Measurements from ENCODE around the gene RPL5.

Gene RPL5

GRCh38 chr1:92881391-92881790 lies 49.6 kb downstream of the RPL5 start:
- Histone ChIP-seq H3K4me1 (ENCODE audit: control insufficient read depth in 1 of 2, insufficient read depth in 2 of 2, low read length in 2 of 2) (peaks cover 0 to 6% of the 10 kb centered on the region in 2 donors), H3K4me3 (ENCODE audit: low read depth in 1 of 2, low read length in 2 of 2) (no peak overlapping the region), H3K27me3 (ENCODE audit: low read depth, low read length) (no peaks in the 10 kb centered on the region), H3K27ac (ENCODE audit: low read length) (no peak overlapping the region), H3K36me3 (ENCODE audit: control insufficient read depth in 1 of 2, insufficient read depth in 2 of 2, low read length in 2 of 2) (no peaks in the 10 kb centered on the region), H3K9me3 (ENCODE audit: control insufficient read depth in 1 of 2, low read length in 2 of 2) (no peaks in the 10 kb centered on the region)

- Histone ChIP-seq H3K36me3 (ENCODE audit: control insufficient read depth in 1 of 2, insufficient read depth in 2 of 2, low read length in 2 of 2) (no peaks in the 10 kb centered on the region), H3K27ac (ENCODE audit: low read length) (no peak overlapping the region), H3K4me1 (ENCODE audit: control insufficient read depth in 1 of 2, insufficient read depth in 2 of 2, low read length in 2 of 2) (no peaks in the 10 kb centered on the region)
These were observed 51.0 kb downstream of the RPL5 start for GRCh38 chr1:92882819-92883218.

GRCh38 chr1:92883297-92883696 lies 51.5 kb downstream of the RPL5 start:
- Histone ChIP-seq H3K27ac (ENCODE audit: low read length) (no peak overlapping the region), H3K9me3 (ENCODE audit: control insufficient read depth in 1 of 2, low read length in 2 of 2) (no peaks in the 10 kb centered on the region)

More at GRCh38 chr1:92882819-92883218, 51.0 kb downstream of the RPL5 start:
- Histone ChIP-seq H3K4me3 (ENCODE audit: low read depth in 1 of 2, low read length in 2 of 2) (no peak overlapping the region), H3K27me3 (ENCODE audit: low read depth, low read length) (no peaks in the 10 kb centered on the region), H3K9me3 (ENCODE audit: control insufficient read depth in 1 of 2, low read length in 2 of 2) (no peaks in the 10 kb centered on the region)

GRCh38 chr1:92884195-92884594 lies 52.4 kb downstream of the RPL5 start:
- Histone ChIP-seq H3K27me3 (ENCODE audit: low read depth, low read length) (no peaks in the 10 kb centered on the region), H3K4me3 (ENCODE audit: low read depth in 1 of 2, low read length in 2 of 2) (no peak overlapping the region), H3K36me3 (ENCODE audit: control insufficient read depth in 1 of 2, insufficient read depth in 2 of 2, low read length in 2 of 2) (no peaks in the 10 kb centered on the region), H3K27ac (ENCODE audit: low read length) (no peak overlapping the region), H3K4me1 (ENCODE audit: control insufficient read depth in 1 of 2, insufficient read depth in 2 of 2, low read length in 2 of 2) (no peaks in the 10 kb centered on the region), H3K9me3 (ENCODE audit: control insufficient read depth in 1 of 2, low read length in 2 of 2) (no peaks in the 10 kb centered on the region)

More at GRCh38 chr1:92883297-92883696, 51.5 kb downstream of the RPL5 start:
- no peak overlapping the region for H3K4me3 ChIP-seq (ENCODE audit: low read depth in 1 of 2, low read length in 2 of 2)
- H3K27me3 ChIP-seq (ENCODE audit: low read depth, low read length) = no peaks in the 10 kb centered on the region
- no peaks in the 10 kb centered on the region for H3K4me1 ChIP-seq (ENCODE audit: control insufficient read depth in 1 of 2, insufficient read depth in 2 of 2, low read length in 2 of 2)
- no peaks in the 10 kb centered on the region for H3K36me3 ChIP-seq (ENCODE audit: control insufficient read depth in 1 of 2, insufficient read depth in 2 of 2, low read length in 2 of 2)

GRCh38 chr1:92886886-92887419 lies 55.1 kb downstream of the RPL5 start:
- no peak overlapping the region for H3K27ac ChIP-seq (ENCODE audit: low read length)
- no peak overlapping the region for H3K4me3 ChIP-seq (ENCODE audit: low read depth in 1 of 2, low read length in 2 of 2)
- H3K9me3 ChIP-seq (ENCODE audit: control insufficient read depth in 1 of 2, low read length in 2 of 2) = peaks cover 0 to 2% of the 10 kb centered on the region in 2 donors
- H3K36me3 ChIP-seq (ENCODE audit: control insufficient read depth in 1 of 2, insufficient read depth in 2 of 2, low read length in 2 of 2) = no peaks in the 10 kb centered on the region
- H3K27me3 ChIP-seq (ENCODE audit: low read depth, low read length) = no peaks in the 10 kb centered on the region
- H3K4me1 ChIP-seq (ENCODE audit: control insufficient read depth in 1 of 2, insufficient read depth in 2 of 2, low read length in 2 of 2) = no peaks in the 10 kb centered on the region

GRCh38 chr1:92887465-92887864 lies 55.6 kb downstream of the RPL5 start:
- Histone ChIP-seq H3K27ac (ENCODE audit: low read length) (no peak overlapping the region), H3K4me3 (ENCODE audit: low read depth in 1 of 2, low read length in 2 of 2) (no peak overlapping the region), H3K9me3 (ENCODE audit: control insufficient read depth in 1 of 2, low read length in 2 of 2) (peaks cover 0 to 2% of the 10 kb centered on the region in 2 donors), H3K27me3 (ENCODE audit: low read depth, low read length) (no peaks in the 10 kb centered on the region), H3K36me3 (ENCODE audit: control insufficient read depth in 1 of 2, insufficient read depth in 2 of 2, low read length in 2 of 2) (no peaks in the 10 kb centered on the region), H3K4me1 (ENCODE audit: control insufficient read depth in 1 of 2, insufficient read depth in 2 of 2, low read length in 2 of 2) (no peaks in the 10 kb centered on the region)
